GM21737 (cell line): Measurements from ENCODE around the gene CYP2W1.

Experiments used
- ATAC-seq: cut with Tn5 transposase; IDR thresholded peaks from one replicate; pipeline ENCODE4 v1.9.1; 2021; ENCODE audit warnings: mild to moderate bottlenecking, moderate library complexity; ENCODE audit not compliant: unreplicated experiment

Gene CYP2W1

GRCh38 chr7:966291-967069 lies 16.5 kb upstream of the CYP2W1 start:
- no peak for ATAC-seq

DNA sequence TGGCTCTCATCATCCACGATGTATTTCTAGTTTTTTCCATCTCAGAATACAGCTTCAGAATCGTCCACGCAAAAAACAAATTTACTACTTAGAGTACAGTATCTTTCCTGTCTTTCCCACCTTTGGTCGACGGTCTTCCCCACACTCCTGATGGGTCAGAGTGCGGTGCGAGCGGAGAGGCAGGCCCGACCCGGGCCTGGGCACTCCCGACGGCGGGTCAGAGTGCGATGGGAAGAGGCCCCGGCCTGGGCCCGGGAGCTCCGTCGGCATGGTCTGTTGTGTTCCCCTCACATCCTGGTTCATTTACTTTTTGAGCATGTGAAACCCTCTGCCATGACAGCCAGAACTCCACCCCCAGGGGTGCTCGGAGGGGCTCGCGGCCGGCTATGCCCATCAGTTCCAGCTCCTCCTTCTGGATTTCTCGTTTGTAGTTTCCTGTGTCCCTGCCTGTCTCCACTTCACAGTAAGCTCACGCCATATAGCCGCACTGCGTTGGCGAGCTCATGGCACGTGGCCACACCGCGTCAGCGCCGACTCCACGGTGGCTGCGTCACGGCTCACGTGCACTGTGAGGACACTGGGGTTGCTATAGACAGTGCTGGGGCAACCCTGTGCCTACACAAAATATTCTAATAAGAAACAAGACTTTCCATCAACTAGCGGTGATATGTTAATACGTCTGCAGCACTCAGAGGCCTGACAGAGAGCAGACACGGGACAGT lies 15.5 kb upstream of the CYP2W1 start:
- ATAC-seq, result no peak

DNA sequence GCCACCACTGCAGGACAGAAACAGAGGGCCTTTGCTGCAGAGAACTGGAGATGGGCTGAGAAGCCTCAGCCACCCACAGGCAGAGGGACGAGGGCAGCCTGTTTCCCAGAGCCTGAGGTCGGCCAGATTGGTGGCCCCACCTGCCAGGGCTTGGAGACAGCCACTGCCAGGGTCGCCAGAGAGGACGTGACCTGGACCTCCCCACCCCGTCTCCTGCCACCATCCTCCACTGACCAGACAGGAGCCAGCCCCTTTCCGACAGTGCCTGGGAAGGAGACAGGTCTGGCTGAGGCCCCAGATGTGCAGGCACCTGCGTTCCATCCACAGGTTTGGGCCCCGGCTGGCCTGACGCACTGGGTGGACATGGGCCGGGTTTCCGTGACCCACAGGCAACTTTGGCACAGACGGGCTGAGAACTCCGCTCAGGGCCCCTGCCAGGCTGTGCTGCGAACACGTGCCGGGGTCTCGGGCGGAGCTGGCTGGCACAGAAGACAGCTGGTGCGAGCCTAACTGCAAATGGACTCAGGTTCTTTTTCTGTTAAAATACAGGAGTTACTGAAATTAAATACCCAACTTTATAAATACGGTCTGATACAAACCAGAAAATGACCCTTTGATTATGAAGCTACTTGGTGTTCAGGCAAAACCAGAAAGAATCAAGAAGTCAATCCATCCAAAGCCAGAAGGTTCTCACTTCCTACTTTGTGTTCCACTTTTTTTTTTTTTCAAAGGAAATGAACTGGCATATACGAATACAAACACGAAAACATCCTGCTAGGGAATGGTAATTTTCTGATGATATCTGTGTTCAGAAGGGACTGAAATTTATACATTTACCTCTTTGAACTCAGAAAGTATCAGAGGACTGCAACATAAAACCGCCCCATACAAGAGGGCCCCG lies 14.5 kb upstream of the CYP2W1 start:
- ATAC-seq, result no peak

DNA sequence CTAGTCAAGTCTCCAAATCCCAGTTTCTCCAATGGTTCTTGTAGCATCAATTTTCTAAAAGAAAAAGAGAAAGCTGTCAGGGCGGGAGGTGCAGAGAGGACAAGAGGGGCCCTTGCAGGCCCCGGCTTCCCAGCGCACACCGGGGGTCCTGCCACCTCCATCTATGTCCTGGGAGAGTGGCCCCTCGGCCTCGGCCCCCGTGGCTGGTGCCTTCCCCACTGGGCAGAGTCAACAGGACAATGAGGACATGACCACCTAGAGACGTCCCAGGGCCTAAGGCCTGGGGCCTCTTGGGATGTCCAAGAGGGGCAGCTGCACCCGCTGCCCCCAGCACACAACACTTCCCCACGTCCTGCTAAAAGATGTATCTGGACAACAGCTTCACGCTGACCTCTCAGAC lies 13.6 kb upstream of the CYP2W1 start:
- ATAC-seq, result no peak

GRCh38 chr7:970744-971143 lies 12.2 kb upstream of the CYP2W1 start:
- no peak for ATAC-seq

- no peak for ATAC-seq
Observed at GRCh38 chr7:972110-972509, 10.9 kb upstream of the CYP2W1 start.

DNA sequence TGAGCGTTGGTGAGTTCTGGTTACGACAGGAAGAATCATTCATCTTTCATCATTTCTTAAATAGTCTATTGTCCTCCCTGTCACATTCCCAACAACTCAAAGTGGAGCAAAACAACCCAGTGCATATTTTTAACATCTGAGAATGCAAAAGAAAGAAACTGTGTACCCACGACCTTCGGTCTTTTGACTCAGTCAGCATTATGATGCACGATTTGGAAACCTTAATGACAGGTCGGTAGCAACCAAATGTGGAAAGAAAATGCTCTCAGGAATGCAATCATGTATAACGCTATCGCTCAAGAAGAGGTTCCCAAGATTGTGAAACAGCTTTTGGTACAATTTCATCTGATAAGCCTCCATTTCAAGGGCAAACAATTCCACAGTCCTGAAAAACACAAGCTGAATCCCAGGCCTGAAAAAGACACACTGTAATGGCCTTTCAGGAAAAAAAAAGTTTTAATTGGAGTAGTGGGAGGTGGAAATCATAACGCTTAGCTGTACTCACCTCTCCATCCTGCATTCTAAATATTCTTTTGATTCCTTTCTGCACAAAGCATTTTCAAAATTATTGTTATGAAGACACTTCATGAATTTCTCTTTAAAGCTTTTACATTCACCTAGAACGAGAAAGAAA lies 10.2 kb upstream of the CYP2W1 start:
- no peak for ATAC-seq

GRCh38 chr7:973312-973711 lies 9.7 kb upstream of the CYP2W1 start:
- no peak for ATAC-seq

GRCh38 chr7:974172-974571 lies 8.8 kb upstream of the CYP2W1 start:
- no peak for ATAC-seq

DNA sequence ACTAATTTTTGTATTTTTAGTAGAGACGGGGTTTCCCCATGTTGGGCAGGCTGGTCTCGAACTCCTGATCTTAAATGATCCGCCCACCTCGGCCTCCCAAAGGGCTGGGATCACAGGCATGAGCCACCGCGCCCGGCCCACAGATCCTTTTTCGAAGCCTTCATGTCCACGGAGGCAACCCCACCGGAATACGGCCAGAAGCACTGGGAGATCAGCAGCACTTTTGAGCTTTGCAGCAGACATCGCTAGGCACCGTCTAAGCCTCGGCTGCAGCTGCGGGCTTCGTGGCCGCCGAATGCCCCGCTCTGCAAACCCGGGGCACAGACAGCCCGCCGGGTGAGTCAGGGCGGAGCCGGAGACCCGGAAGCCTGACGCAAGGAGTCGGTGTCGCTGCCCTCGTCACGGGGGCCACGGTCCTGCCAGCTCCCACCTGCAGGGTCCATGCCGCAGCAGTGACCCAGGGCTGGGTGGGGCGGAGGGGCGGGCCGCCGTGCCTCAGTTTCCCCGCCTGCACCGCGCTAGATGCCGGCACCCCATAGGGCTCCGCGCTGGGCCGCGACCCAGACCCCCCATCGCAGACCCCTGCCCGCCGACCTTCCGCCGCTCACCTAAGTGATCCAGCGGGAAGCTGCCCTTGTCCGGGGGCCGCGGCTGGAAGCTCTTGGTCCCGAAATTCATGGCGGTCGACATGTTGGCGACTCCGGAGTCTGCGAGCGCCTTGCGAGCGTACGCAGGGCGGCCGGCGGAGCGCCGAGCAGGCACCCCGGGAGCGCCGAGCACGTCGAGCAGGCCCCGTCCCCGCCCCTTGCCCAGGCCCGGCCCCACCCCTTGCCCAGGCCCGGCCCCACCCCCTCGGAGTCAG lies 7.9 kb upstream of the CYP2W1 start, which contains the start of gene COX19:
Gene COX19 (minus strand): TSS at position 730 of the 862 bp plus-strand sequence. CDS start 40 bp downstream, at position 690.
- ATAC-seq, result peak; percentile 73

- ATAC-seq, result no peak
Observed at GRCh38 chr7:975702-976473, 7.1 kb upstream of the CYP2W1 start.

DNA sequence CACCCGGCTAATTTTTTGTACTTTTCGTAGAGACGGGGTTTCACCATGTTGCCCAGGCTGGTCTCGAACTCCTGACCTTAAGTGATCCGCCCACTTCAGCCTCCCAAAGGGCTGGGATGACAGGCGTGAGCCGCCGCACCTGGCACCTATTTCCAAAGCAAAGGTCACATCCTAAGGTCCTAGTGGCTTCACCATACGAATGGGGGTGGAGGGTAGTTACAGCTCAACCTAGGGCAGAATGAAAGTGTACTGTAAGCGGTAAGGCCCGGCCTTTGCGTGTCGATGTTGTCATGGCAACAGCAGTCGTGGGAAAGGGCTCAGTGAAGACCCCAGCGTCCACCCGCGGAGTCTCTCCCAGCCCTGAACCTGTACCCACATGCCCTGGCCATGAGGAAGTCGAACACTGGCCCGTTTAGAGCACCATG lies 6.1 kb upstream of the CYP2W1 start:
- ATAC-seq, result no peak

DNA sequence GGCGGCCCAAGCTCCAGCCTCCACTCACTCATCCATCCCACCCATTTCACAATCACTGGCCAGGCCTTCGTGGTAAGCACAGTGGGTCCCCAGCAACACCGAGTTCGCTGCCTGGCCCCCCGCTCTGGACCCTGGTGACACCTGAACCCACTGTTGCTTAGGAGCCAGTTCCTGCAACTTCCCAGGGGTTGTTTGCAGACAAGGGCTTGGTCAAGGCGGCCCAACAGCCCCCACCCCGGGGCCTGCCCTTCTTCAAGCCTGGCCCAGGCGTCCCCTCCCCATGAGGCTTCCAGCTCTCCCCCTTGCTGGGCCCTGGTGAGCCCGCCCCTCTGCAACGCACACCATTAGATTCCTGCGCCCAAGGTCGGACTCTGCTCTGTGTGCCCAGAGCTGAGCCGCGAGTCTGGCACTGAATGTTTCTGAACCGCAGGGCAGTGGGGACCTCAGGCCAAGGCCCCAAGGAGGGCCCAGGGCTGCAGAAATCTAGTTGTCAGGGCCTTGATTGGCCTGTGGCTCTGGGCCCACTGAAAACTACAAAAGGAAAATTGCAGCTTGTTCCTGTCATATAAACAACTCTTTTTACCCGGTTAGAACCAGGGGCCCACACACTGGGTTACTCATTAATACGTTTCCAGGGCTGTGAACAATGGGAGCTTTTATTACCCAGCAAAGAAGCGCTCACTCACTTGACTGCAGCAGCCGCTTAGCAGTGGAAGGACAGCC lies 5.5 kb upstream of the CYP2W1 start:
- peak; percentile 35 for ATAC-seq

GRCh38 chr7:978049-978346 lies 5.0 kb upstream of the CYP2W1 start:
- ATAC-seq, result no peak

DNA sequence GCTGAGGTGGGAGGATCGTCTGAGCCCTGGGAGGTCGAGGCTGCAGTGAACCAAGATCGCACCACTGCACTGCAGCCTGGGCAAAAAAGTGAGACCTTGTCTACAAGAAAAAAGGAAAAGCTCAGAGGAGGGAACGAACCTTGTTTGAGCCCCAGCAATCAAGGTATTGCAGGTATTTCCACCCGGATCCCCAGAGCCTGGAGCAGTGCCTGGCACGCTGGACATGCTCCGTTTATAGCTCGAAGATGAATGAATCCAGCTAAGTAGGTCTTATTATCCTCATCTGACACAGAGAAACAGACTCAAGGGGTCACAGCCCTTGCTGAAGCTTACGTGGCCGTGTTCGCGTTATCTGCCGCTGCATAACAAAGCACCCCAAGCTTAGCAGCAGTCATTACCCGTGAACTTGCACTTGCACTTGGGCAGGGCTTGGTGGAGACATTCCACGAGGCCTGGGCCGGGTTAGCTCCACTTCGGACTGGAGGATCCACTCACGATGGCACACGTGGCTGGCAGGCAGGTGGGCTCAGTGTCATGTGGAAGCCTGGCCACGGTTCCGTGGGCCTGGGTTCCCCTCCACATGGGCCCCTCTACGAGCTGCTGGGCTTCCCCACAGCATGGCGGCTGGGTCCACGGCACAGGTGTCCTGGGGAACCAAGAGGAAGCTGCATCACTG lies 4.4 kb upstream of the CYP2W1 start:
- ATAC-seq, result no peak

DNA sequence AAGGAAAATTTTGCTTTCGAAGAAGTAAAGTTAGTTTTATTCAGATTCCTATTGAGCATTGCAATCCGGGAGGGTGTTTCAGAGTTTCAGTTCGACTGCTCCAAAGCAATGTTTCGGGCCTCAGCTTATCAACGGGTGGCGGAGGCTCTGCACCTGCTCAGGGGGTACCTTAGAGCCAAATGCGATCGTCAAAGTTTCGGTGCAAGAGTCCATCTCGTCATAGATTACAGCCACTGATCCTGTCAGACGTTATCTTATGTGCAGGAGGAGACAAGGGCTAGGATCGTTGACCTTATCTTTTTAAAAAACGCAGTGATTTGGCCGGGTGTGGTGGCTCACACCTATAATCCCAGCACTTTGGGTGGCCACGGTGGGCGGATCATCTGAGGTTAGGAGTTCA lies 3.8 kb upstream of the CYP2W1 start:
- no peak for ATAC-seq

DNA sequence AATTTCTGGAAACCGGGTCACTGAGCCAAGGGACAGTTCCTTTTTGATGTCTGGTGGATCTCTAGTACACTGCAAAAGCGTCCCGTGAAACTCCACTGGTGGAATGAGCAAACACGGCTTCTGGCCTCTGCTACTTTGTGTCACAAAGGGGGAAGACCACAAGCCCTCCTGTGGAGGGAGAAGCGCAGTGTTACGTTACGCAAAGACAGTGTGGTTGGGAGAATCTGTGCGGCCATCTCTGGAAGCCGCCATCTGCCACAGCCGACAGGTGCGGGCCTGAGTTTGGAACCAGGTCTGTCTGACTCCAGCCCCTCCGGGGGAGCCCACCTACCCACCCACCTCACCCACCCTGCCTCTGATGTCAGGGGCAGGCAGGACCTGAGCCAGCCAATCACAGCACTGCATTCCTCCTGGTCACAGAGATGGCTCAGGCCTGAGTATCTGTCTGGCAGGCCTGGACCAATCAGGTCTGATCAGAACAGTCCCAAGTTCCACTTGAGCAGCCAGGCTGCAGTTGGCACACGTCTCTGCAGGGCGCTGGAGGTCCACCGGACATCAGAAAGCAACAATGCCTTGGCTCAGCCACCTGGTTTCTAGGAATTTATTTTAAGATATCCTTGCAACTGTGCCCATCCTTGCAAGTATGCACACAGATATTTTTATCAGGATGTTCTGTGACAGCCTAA lies 3.0 kb upstream of the CYP2W1 start:
- ATAC-seq, result no peak
